ENCODE data around the gene CSKMT. TPM values are rescaled to one million over a fixed set of nuclear protein-coding genes. Genes with fewer than 3 reads are reported as not detected.

The CSKMT gene
- total RNA-seq, 1 experiment from 2014 or later, result 49.2 TPM

DNA sequence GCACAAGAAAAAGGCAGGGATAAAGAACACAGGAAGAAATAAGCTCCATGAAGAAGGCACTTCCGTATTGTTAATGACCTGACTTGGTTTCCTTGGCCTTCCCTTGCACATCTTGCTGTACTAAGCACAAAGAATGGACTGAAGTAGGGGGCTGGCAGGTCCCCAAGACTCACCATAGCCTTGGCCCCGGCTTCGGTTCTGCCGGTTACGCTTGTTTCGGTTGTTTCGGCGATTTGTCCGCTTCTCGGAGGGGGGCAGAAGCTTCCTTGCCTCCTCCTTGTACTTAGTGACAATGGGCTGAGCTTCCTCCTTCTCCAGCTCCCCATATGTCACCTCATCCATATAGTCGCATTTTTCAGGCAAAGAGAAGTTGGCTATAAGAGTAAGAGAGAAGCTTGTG, 51.7 kb downstream of the CSKMT start:
- peaks cover 61 to 96% (median 94%) of the 10 kb centered on the region in 3 experiments for H3K36me3 Mint-ChIP-seq (ENCODE audit: insufficient read depth in 1 of 3, low read depth in 3 of 3)
- Histone ChIP-seq H2BK5ac (ENCODE audit: insufficient read length, low read length) (no peak overlapping the region), H3K27ac (ENCODE audit: insufficient read length, low read depth, low read length) (no peak overlapping the region), H3K9ac (ENCODE audit: extremely low read depth, insufficient read length, low read length) (no peak overlapping the region), H3K27me3 (ENCODE audit: insufficient read depth, low read length) (no peaks in the 10 kb centered on the region), H2BK12ac (ENCODE audit: insufficient read length, low read depth, low read length) (no peak overlapping the region), H4K20me1 (ENCODE audit: control insufficient read depth, insufficient read depth, insufficient read length) (no peaks in the 10 kb centered on the region), H4K91ac (ENCODE audit: insufficient read length, low read depth, low read length) (no peak overlapping the region), H3K56ac (ENCODE audit: insufficient read length, low read depth, low read length) (no peak overlapping the region), H2AFZ (ENCODE audit: low read length) (no peak overlapping the region), H3K23ac (ENCODE audit: insufficient read length, low read depth, low read length) (no peak overlapping the region), H3K79me2 (ENCODE audit: insufficient read depth, low read length) (no peaks in the 10 kb centered on the region), H3K4me2 (ENCODE audit: insufficient read depth, insufficient read length, low read length) (no peak overlapping the region), H3K4ac (ENCODE audit: low read depth, low read length) (no peak overlapping the region), H2BK120ac (ENCODE audit: low read depth, low read length, poor library complexity, severe bottlenecking) (no peak overlapping the region), H2AK5ac (ENCODE audit: insufficient read length, low read length) (no peak overlapping the region), H3K23me2 (ENCODE audit: insufficient read length, low read depth, low read length, poor library complexity, severe bottlenecking) (no peaks in the 10 kb centered on the region), H3K14ac (ENCODE audit: insufficient read depth, low read length) (no peak overlapping the region), H3K9me3 (ENCODE audit: control insufficient read depth, low read depth, low read length) (no peaks in the 10 kb centered on the region), H2BK20ac (ENCODE audit: low read depth, low read length, poor library complexity, severe bottlenecking) (no peak overlapping the region), H4K5ac (ENCODE audit: insufficient read length, low read depth, low read length) (no peak overlapping the region), H4K8ac (replicated peaks; ENCODE audit: insufficient read length, low read depth, low read length) (no peak overlapping the region), H3K4me1 (ENCODE audit: insufficient read depth, low read length) (no peaks in the 10 kb centered on the region), H3K79me1 (ENCODE audit: insufficient read depth, low read depth, low read length, poor library complexity, severe bottlenecking) (peaks cover 2% of the 10 kb centered on the region), H3K18ac (ENCODE audit: insufficient read length, low read depth, low read length) (no peak overlapping the region), H2BK15ac (ENCODE audit: low read depth, low read length) (no peak overlapping the region), H3T11ph (ENCODE audit: low read length) (no peak overlapping the region)
- H3K4me1 Mint-ChIP-seq, result peaks cover 8 to 33% of the 10 kb centered on the region in 2 experiments; a peak in 3 of 4 replicates
- H3K9me3 Mint-ChIP-seq, result no peaks in the 10 kb centered on the region
- WGBS (ENCODE audit: extremely low coverage, insufficient read length, low lambda C conversion rate), result no CpG with 5 or more reads among the region's 11 CpGs
- no peak for DNase-seq
- H3K4me3 Mint-ChIP-seq, result no peak overlapping the region
- H3K27ac Mint-ChIP-seq, result peak overlapping the region in 2 of 3 experiments; percentile 21; a peak in 3 of 7 replicates
- no peak for TF ChIP-seq CTCF (conservative IDR thresholded peaks at IDR 0.05)
- H3K27me3 Mint-ChIP-seq (ENCODE audit: low read depth), result no peaks in the 10 kb centered on the region

Other genes with a start within 250 kb of the CSKMT start
- gene SCGB1A1, start 246.3 kb upstream of the CSKMT start, total RNA-seq (2021), result not detected in 2 replicates
- gene AHNAK, start 118.5 kb upstream of the CSKMT start, total RNA-seq (2021), result 13.9 and 15.2 TPM in 2 replicates
- gene EEF1G, start 91.4 kb upstream of the CSKMT start, total RNA-seq (2021), result 1,790 and 1,800 TPM in 2 replicates
- 20.7 and 24.9 TPM in 2 replicates for gene TUT1, start 73.8 kb upstream of the CSKMT start, total RNA-seq (2021)
- gene MTA2, start 63.4 kb upstream of the CSKMT start, total RNA-seq (2021), result 143 and 149 TPM in 2 replicates
- gene EML3, start 52.5 kb upstream of the CSKMT start, total RNA-seq (2021), result 35.3 and 40.6 TPM in 2 replicates
- gene ROM1, start 52.1 kb upstream of the CSKMT start, total RNA-seq (2021), result 0.79 and 1.0 TPM in 2 replicates
- 30.6 and 30.8 TPM in 2 replicates for gene B3GAT3, start 43.3 kb upstream of the CSKMT start, total RNA-seq (2021)
- gene GANAB, start 18.7 kb upstream of the CSKMT start, total RNA-seq (2021), result 387 TPM in 2 replicates
- 40.0 and 41.6 TPM in 2 replicates for gene INTS5, start 12.0 kb upstream of the CSKMT start, total RNA-seq (2021)
- 139 and 150 TPM in 2 replicates for gene C11orf98, start 102 bp upstream of the CSKMT start, total RNA-seq (2021)
- 11.1 and 12.3 TPM in 2 replicates for gene UQCC3, start 6.4 kb downstream of the CSKMT start, total RNA-seq (2021)
- 9.1 and 10.4 TPM in 2 replicates for gene LBHD1, start 7.0 kb downstream of the CSKMT start, total RNA-seq (2021)
- 110 and 118 TPM in 2 replicates for gene UBXN1, start 13.8 kb downstream of the CSKMT start, total RNA-seq (2021)
- gene LRRN4CL, start 24.2 kb downstream of the CSKMT start, total RNA-seq (2021), result 0.59 and 0.79 TPM in 2 replicates
- 68.4 and 77.4 TPM in 2 replicates for gene BSCL2, start 42.1 kb downstream of the CSKMT start, total RNA-seq (2021)
- gene GNG3, start 42.4 kb downstream of the CSKMT start, total RNA-seq (2021), result 3.2 and 3.4 TPM in 2 replicates
- gene HNRNPUL2, start 62.1 kb downstream of the CSKMT start, total RNA-seq (2021), result 40.6 and 43.5 TPM in 2 replicates
- 31.6 and 33.4 TPM in 2 replicates for gene TTC9C, start 63.2 kb downstream of the CSKMT start, total RNA-seq (2021)
- 39.7 and 43.4 TPM in 2 replicates for gene ZBTB3, start 88.8 kb downstream of the CSKMT start, total RNA-seq (2021)
- 126 and 129 TPM in 2 replicates for gene POLR2G, start 96.3 kb downstream of the CSKMT start, total RNA-seq (2021)
- 37.7 and 44.2 TPM in 2 replicates for gene TAF6L, start 106.1 kb downstream of the CSKMT start, total RNA-seq (2021)
- 25.0 and 25.5 TPM in 2 replicates for gene TMEM179B, start 122.1 kb downstream of the CSKMT start, total RNA-seq (2021)
- 21.7 and 22.2 TPM in 2 replicates for gene TMEM223, start 126.7 kb downstream of the CSKMT start, total RNA-seq (2021)
- 65.5 and 69.0 TPM in 2 replicates for gene NXF1, start 140.1 kb downstream of the CSKMT start, total RNA-seq (2021)
- 33.5 and 34.7 TPM in 2 replicates for gene STX5, start 166.7 kb downstream of the CSKMT start, total RNA-seq (2021)
- 0.53 and 1.2 TPM in 2 replicates for gene TEX54, start 167.5 kb downstream of the CSKMT start, total RNA-seq (2021)
- 121 and 124 TPM in 2 replicates for gene WDR74, start 174.3 kb downstream of the CSKMT start, total RNA-seq (2021)
- 289 and 290 TPM in 2 replicates for gene SLC3A2, start 215.6 kb downstream of the CSKMT start, total RNA-seq (2021)